Transverse colon (tissue), 3 donors: ENCODE measurements around the gene TRMT2A.

Experiments
- CTCF ChIP-seq, 5 experiments: fragments of 200-600 bp in 3 of 5; fragments of 450-650 bp in 2 of 5; sonication (generic) in 3 of 5; IDR thresholded peaks; 1 replicate in 2 of 5; 2 replicates in 3 of 5; pipeline ENCODE4 v1.5.1; 2016 to 2017; ENCODE audit warnings: antibody characterized with exemption in 5 of 5, inconsistent platforms in 3 of 5, mild to moderate bottlenecking in 2 of 5, moderate library complexity in 1 of 5
- EP300 ChIP-seq: sonication (generic); formaldehyde crosslinking; IDR thresholded peaks from one replicate; pipeline ENCODE4 v1.6.1; 2017; ENCODE audit warnings: antibody characterized with exemption, low read depth
- POLR2A ChIP-seq: fragments of 450-650 bp; IDR thresholded peaks from one replicate; pipeline ENCODE4 v1.6.1; 2016; ENCODE audit warnings: antibody characterized with exemption, mild to moderate bottlenecking, moderate library complexity

- TF ChIP-seq CTCF (IDR thresholded peaks at IDR 0.05) (no peak), POLR2A (no peak), EP300 (no peak)
Measured at GRCh38 chr22:20117633-20118299, 740 bp upstream of the TRMT2A start.
